Fibroblast of lung (primary cell): ENCODE data around the gene POLQ.

Source experiments
- EZH2 ChIP-seq: IDR thresholded peaks from 2 replicates; pipeline ENCODE4 v1.5.1; 2012; ENCODE audit warnings: low read length, control low read depth, mild to moderate bottlenecking; ENCODE audit errors: missing control alignments
- TF ChIP-seq, protein P1 (sequence below), 2 donors: IDR thresholded peaks in 1 of 2; conservative IDR thresholded peaks in 1 of 2; 1 replicate in 1 of 2; 2 replicates in 1 of 2; pipeline ENCODE4 v1.5.1; 2011 to 2012; ENCODE audit warnings: low read length in 2 of 2, control low read depth in 1 of 2, inconsistent platforms in 1 of 2, low read depth in 1 of 2, mild to moderate bottlenecking in 1 of 2

DNA sequence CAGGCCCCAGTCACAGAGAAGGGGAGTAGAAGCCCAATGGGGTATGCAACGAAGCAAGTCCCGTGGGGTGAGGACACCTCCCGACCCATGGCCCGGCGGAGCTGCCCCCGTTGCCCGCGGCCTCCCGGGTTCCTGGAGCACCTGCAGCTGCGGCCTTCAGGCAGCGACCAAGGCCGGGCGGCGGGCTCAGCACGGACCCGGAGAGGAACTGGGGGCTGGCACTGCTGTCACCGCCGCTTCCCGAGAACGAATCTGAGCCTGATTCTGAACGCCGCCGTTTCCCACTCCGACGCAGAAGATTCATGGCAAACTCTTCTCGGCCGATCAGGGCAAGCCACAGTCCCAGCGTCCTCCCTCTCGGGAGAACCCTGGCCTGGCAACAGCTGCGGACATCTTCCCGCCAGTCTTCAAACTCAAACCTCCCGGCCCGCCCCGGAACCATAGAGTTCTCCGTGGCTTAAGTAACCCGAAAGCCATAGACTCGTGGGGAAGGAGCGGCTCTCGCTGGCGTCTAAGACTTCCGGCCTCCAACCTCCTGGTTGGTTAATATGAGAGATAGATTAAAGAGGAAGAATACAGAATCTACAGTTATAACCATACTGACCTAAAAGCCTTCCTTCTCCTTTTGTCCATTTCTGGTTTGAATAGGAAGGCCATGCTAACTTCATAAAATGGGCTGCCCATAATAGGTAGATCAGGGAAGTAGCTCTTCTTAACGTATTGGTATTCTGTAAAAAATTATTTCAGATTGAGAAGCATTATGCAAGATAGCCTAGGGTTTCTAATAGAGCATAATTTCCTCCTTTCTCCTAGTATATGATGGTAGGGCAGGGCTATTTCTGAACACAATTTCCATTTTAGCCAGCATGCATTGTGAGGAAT is at the start of gene POLQ:
- TF ChIP-seq, protein P1, sequence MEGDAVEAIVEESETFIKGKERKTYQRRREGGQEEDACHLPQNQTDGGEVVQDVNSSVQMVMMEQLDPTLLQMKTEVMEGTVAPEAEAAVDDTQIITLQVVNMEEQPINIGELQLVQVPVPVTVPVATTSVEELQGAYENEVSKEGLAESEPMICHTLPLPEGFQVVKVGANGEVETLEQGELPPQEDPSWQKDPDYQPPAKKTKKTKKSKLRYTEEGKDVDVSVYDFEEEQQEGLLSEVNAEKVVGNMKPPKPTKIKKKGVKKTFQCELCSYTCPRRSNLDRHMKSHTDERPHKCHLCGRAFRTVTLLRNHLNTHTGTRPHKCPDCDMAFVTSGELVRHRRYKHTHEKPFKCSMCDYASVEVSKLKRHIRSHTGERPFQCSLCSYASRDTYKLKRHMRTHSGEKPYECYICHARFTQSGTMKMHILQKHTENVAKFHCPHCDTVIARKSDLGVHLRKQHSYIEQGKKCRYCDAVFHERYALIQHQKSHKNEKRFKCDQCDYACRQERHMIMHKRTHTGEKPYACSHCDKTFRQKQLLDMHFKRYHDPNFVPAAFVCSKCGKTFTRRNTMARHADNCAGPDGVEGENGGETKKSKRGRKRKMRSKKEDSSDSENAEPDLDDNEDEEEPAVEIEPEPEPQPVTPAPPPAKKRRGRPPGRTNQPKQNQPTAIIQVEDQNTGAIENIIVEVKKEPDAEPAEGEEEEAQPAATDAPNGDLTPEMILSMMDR (conservative IDR thresholded peaks at IDR 0.05 in 1 of 2, IDR thresholded peaks at IDR 0.05 in 1 of 2; ENCODE audit: low read depth in 1 of 2, low read length in 2 of 2), result no peak
- no peak for TF ChIP-seq EZH2
